HepG2 (cell line): ENCODE data around the gene TNFAIP8L3.
"Not testable (repeated sequence)": the region's sequence is repeated elsewhere in the genome, so short reads cannot be mapped to it uniquely, and the experiment has no call there.

Experiments
- PTBP1 ChIP-seq: fragments of 200-400 bp; formaldehyde crosslinking; IDR thresholded peaks from 2 replicates; pipeline ENCODE4 v1.6.1; 2018; ENCODE audit warnings: low read length, low read depth; ENCODE audit not compliant: poor library complexity, severe bottlenecking
- SP4 ChIP-seq: sonication (generic); formaldehyde crosslinking; IDR thresholded peaks from 2 replicates; pipeline ENCODE4 v1.8.1; 2023; ENCODE audit warnings: mild to moderate bottlenecking, missing genetic modification reagents
- ZNF782 ChIP-seq: sonication (generic); formaldehyde crosslinking; IDR thresholded peaks from 2 replicates; pipeline ENCODE4 v1.4.0; 2020; ENCODE audit warnings: missing genetic modification reagents, mild to moderate bottlenecking, borderline replicate concordance

GRCh38 chr15:51140347-51140746 lies 45.6 kb upstream of the TNFAIP8L3 start:
- TF ChIP-seq PTBP1; SP4 (CRISPR knock-in tag); ZNF782: not testable (repeated sequence)
